Uterus (tissue), 4 donors: ENCODE results near the gene BANK1. TPM values are rescaled to one million over a fixed set of nuclear protein-coding genes. Genes with fewer than 3 reads are reported as not detected.

Source experiments
- DNase-seq, 2 donors: peaks; one replicate each; pipeline ENCODE4 v3.0.0-alpha.2; 2019 to 2020
- H3K27ac ChIP-seq, 2 donors: fragments of 200-600 bp; sonication (generic); 1 replicate in 1 of 2; 2 replicates in 1 of 2; pipeline ENCODE4 v1.5.1; 2016 to 2018
- H3K27me3 ChIP-seq, 2 donors: fragments of 200-600 bp; sonication (generic); one replicate each; pipeline ENCODE4 v1.5.1; 2018 to 2019; ENCODE audit warnings: control low read depth in 1 of 2
- H3K36me3 ChIP-seq, 2 donors: fragments of 200-600 bp; sonication (generic); one replicate each; pipeline ENCODE4 v1.5.1; 2019; ENCODE audit warnings: control low read depth in 1 of 2
- H3K4me1 ChIP-seq, 2 donors: fragments of 200-600 bp; sonication (generic); one replicate each; pipeline ENCODE4 v1.5.1; 2018 to 2019; ENCODE audit warnings: control low read depth in 1 of 2
- H3K4me3 ChIP-seq, 2 donors: fragments of 200-600 bp; sonication (generic); 1 replicate in 1 of 2; 2 replicates in 1 of 2; pipeline ENCODE4 v1.5.1; 2018 to 2019; ENCODE audit warnings: mild to moderate bottlenecking in 1 of 2
- H3K9me3 ChIP-seq, 2 donors: fragments of 200-600 bp; sonication (generic); one replicate each; pipeline ENCODE4 v1.5.1; 2019; ENCODE audit warnings: control low read depth in 1 of 2
- CTCF ChIP-seq, 4 experiments: fragments of 200-600 bp in 2 of 4; fragments of 450-650 bp in 2 of 4; sonication (generic) in 2 of 4; IDR thresholded peaks; one replicate each; pipeline ENCODE4 v1.5.1; 2016 to 2019; ENCODE audit warnings: antibody characterized with exemption in 4 of 4, mild to moderate bottlenecking in 2 of 4, moderate library complexity in 1 of 4
- POLR2A ChIP-seq, 2 donors: fragments of 450-650 bp; IDR thresholded peaks; one replicate each; pipeline ENCODE4 v1.6.1; 2016; ENCODE audit warnings: antibody characterized with exemption in 2 of 2, mild to moderate bottlenecking in 1 of 2, moderate library complexity in 1 of 2
- intact Hi-C: fragments of 100-400 bp; cut with DNase I; formaldehyde crosslinking; loops from one replicate; pipeline ENCODE4 v1.15.1; 2023; ENCODE audit warnings: low total_unique reads
- total RNA-seq, 4 donors: library from RNA; depleted of rRNA in 3 of 4; stranded (reverse); fragments of >200 nt in 3 of 4; gene quantifications; one replicate each; pipeline versions ENCODE4 v1.1.0 to v1.2.4, GENCODE V29; 2014 to 2023
- donor health status: DM: yes; HTN: yes; CAD: no.

The BANK1 gene
- total RNA-seq, 4 donors from 2014 or later, result 0.49 to 3.1 (median 0.59) TPM; not detected in 1

- no peaks in the 10 kb centered on the region for H3K4me1 ChIP-seq
- no peak for TF ChIP-seq CTCF (IDR thresholded peaks at IDR 0.05)
- no peak for TF ChIP-seq POLR2A (IDR thresholded peaks at IDR 0.05)
- no peak for DNase-seq
- H3K27ac ChIP-seq, result no peak overlapping the region
- no peak overlapping the region for H3K4me3 ChIP-seq
- H3K36me3 ChIP-seq, result no peaks in the 10 kb centered on the region
- intact Hi-C loops, result no loop called here
- no peaks in the 10 kb centered on the region for H3K27me3 ChIP-seq
- no peaks in the 10 kb centered on the region for H3K9me3 ChIP-seq
Measured at GRCh38 chr4:101967697-101968346, 177.3 kb downstream of the BANK1 start.

- intact Hi-C loops, result no loop called here
- H3K27me3 ChIP-seq, result no peaks in the 10 kb centered on the region
Measured at GRCh38 chr4:101968364-101968763, 177.8 kb downstream of the BANK1 start.

DNA sequence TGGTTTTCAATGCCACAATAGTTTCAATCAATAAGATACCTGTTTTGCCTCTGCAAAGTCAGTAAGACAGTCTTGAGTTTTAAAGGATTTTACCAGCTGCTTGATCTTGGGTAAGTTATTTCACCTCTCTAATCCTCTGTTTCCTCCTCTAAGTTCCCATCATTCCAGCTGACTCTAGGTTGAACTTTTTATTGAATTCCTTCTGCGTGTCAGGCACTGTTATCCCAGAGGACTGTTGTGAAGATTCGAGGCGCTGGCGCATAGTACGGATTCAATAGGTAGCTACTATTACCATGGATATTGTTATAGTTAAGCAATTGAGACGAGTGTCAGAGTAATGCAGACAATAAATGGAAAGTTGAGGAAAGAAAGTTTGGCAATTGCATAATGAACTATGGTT, 179.4 kb downstream of the BANK1 start:
- no peaks in the 10 kb centered on the region for H3K4me1 ChIP-seq
- no peaks in the 10 kb centered on the region for H3K36me3 ChIP-seq
- H3K27me3 ChIP-seq, result no peaks in the 10 kb centered on the region
- intact Hi-C loops, result no loop called here
- no peak overlapping the region for H3K4me3 ChIP-seq
- H3K27ac ChIP-seq, result no peak overlapping the region
- no peak for DNase-seq
- TF ChIP-seq CTCF (IDR thresholded peaks at IDR 0.05), result no peak
- TF ChIP-seq POLR2A (IDR thresholded peaks at IDR 0.05), result no peak
- H3K9me3 ChIP-seq, result no peaks in the 10 kb centered on the region

More at GRCh38 chr4:101968364-101968763, 177.8 kb downstream of the BANK1 start:
- H3K4me3 ChIP-seq, result no peak overlapping the region
- no peaks in the 10 kb centered on the region for H3K9me3 ChIP-seq
- no peak for DNase-seq
- no peak for TF ChIP-seq CTCF (IDR thresholded peaks at IDR 0.05)
- TF ChIP-seq POLR2A (IDR thresholded peaks at IDR 0.05), result no peak
- no peaks in the 10 kb centered on the region for H3K4me1 ChIP-seq
- H3K36me3 ChIP-seq, result no peaks in the 10 kb centered on the region
- no peak overlapping the region for H3K27ac ChIP-seq

- no peak overlapping the region for H3K27ac ChIP-seq
- no peaks in the 10 kb centered on the region for H3K4me1 ChIP-seq
- H3K9me3 ChIP-seq, result no peaks in the 10 kb centered on the region
- DNase-seq, result no peak
- intact Hi-C loops, result no loop called here
- no peaks in the 10 kb centered on the region for H3K36me3 ChIP-seq
- no peaks in the 10 kb centered on the region for H3K27me3 ChIP-seq
- no peak for TF ChIP-seq CTCF (IDR thresholded peaks at IDR 0.05)
- TF ChIP-seq POLR2A (IDR thresholded peaks at IDR 0.05), result no peak
- H3K4me3 ChIP-seq, result no peak overlapping the region
Measured at GRCh38 chr4:101970547-101971155, 180.1 kb downstream of the BANK1 start.

- Histone ChIP-seq H3K4me1 (no peaks in the 10 kb centered on the region), H3K9me3 (no peaks in the 10 kb centered on the region), H3K27ac (no peak overlapping the region), H3K27me3 (no peaks in the 10 kb centered on the region), H3K4me3 (no peak overlapping the region), H3K36me3 (no peaks in the 10 kb centered on the region)
- intact Hi-C loops, result no loop called here
- DNase-seq, result no peak
- TF ChIP-seq POLR2A (IDR thresholded peaks at IDR 0.05) (no peak), CTCF (IDR thresholded peaks at IDR 0.05) (no peak)
Measured at GRCh38 chr4:101972791-101973190, 182.3 kb downstream of the BANK1 start.
